K562 (cell line): ENCODE data around the gene POP7. TPM values are rescaled to one million over a fixed set of nuclear protein-coding genes. Genes with fewer than 3 reads are reported as not detected.
A peak's percentile ranks its signal among the peaks of the same experiment; 100 is the strongest.

Experiments
- BMI1 ChIP-seq: fragments of 150-350 bp; IDR thresholded peaks from 2 replicates; pipeline ENCODE4 v1.6.1; 2014; ENCODE audit warnings: low read length
- CREM ChIP-seq: IDR thresholded peaks from 2 replicates; pipeline ENCODE4 v1.6.1; 2014; ENCODE audit warnings: antibody characterized with exemption, low read depth
- ETV6 ChIP-seq, 3 experiments: fragments of 150-350 bp in 1 of 3; sonication (generic) in 1 of 3; formaldehyde crosslinking in 1 of 3; IDR thresholded peaks; 2 replicates each; pipeline versions ENCODE4 v1.6.1 to v1.8.0; 2014 to 2022; ENCODE audit warnings: borderline replicate concordance in 2 of 3, low read depth in 2 of 3, antibody characterized with exemption in 1 of 3, low read length in 1 of 3, mild to moderate bottlenecking in 1 of 3, missing genetic modification reagents in 1 of 3
- HOXB6 ChIP-seq: fragments of 250-450 bp; sonication (Bioruptor Pico); IDR thresholded peaks from 2 replicates; pipeline ENCODE4 v1.5.1; 2022; ENCODE audit warnings: mild to moderate bottlenecking, borderline replicate concordance
- MEF2A ChIP-seq: IDR thresholded peaks from 2 replicates; pipeline ENCODE4 v1.6.1; 2011; ENCODE audit warnings: low read depth, mild to moderate bottlenecking, low read length, moderate library complexity; ENCODE audit not compliant: control insufficient read depth
- MYBL2 ChIP-seq, 2 experiments: fragments of 450-650 bp in 1 of 2; sonication (generic) in 1 of 2; formaldehyde crosslinking in 1 of 2; IDR thresholded peaks; 2 replicates each; pipeline versions ENCODE4 v1.6.1 to v1.8.1; 2017 to 2022; ENCODE audit warnings: borderline replicate concordance in 1 of 2, inconsistent platforms in 1 of 2, low read depth in 1 of 2, mild to moderate bottlenecking in 1 of 2, missing genetic modification reagents in 1 of 2, moderate library complexity in 1 of 2
- NFXL1 ChIP-seq: fragments of 450-650 bp; formaldehyde crosslinking; IDR thresholded peaks from 2 replicates; pipeline ENCODE4 v1.4.0; 2021; ENCODE audit warnings: mild to moderate bottlenecking
- PCBP1 ChIP-seq: fragments of 200-400 bp; formaldehyde crosslinking; IDR thresholded peaks from 2 replicates; pipeline ENCODE4 v1.6.1; 2018; ENCODE audit warnings: mild to moderate bottlenecking, low read depth, low read length; ENCODE audit not compliant: poor library complexity, severe bottlenecking
- POLR2G ChIP-seq: fragments of 200-400 bp; formaldehyde crosslinking; IDR thresholded peaks from 2 replicates; pipeline ENCODE4 v1.6.1; 2017; ENCODE audit warnings: low read depth, mild to moderate bottlenecking, antibody characterized with exemption, low read length, moderate library complexity
- SAP30 ChIP-seq: fragments of 200-600 bp; sonication (generic); IDR thresholded peaks from 2 replicates; pipeline ENCODE4 v1.6.1; 2012; ENCODE audit warnings: borderline replicate concordance, low read depth, mild to moderate bottlenecking, moderate library complexity, low read length, control low read depth, inconsistent platforms; ENCODE audit not compliant: insufficient read depth, poor library complexity, severe bottlenecking
- SIRT6 ChIP-seq: IDR thresholded peaks from one replicate; pipeline ENCODE4 v1.6.1; 2012; ENCODE audit warnings: low read depth, mild to moderate bottlenecking, control low read depth, inconsistent platforms, low read length, moderate library complexity
- ZBTB17 ChIP-seq: fragments of 450-650 bp; formaldehyde crosslinking; IDR thresholded peaks from 2 replicates; pipeline ENCODE4 v1.4.0; 2020; ENCODE audit warnings: mild to moderate bottlenecking
- ZBTB40 ChIP-seq, 2 experiments: fragments of 450-650 bp in 1 of 2; sonication (generic) in 1 of 2; formaldehyde crosslinking in 1 of 2; IDR thresholded peaks; 2 replicates each; pipeline versions ENCODE4 v1.7.1 to v1.9.0; 2016 to 2022; ENCODE audit warnings: inconsistent platforms in 1 of 2, mild to moderate bottlenecking in 1 of 2, missing genetic modification reagents in 1 of 2
- ZBTB9 ChIP-seq: fragments of 450-650 bp; formaldehyde crosslinking; IDR thresholded peaks from 2 replicates; pipeline ENCODE4 v1.4.0; 2020; ENCODE audit warnings: mild to moderate bottlenecking, moderate library complexity
- ZNF274 ChIP-seq: IDR thresholded peaks from 2 replicates; pipeline ENCODE4 v1.6.1; 2011; ENCODE audit warnings: low read depth, mild to moderate bottlenecking, low read length, moderate library complexity, borderline replicate concordance
- polyA plus RNA-seq, 8 experiments: library from polyadenylated mRNA; depleted of rRNA in 4 of 8; stranded (reverse) in 5 of 8; unstranded in 3 of 8; fragments of >200 nt; fragmentation: Nextera tagmentation in 2 of 8; fragmentation: Illumina TruSeq in 1 of 8; extraction: Ambion mirVana in 2 of 8; extraction: Trizol in 1 of 8; gene quantifications; 2 replicates each; pipeline versions ENCODE4 v1.2.1 to v1.2.3, GENCODE V29; 2011 to 2014; ENCODE audit warnings: inconsistent platforms in 1 of 8, missing spikeins in 1 of 8
- total RNA-seq, 7 experiments: library from RNA; depleted of rRNA in 6 of 7; stranded (reverse); fragments of >200 nt in 6 of 7; fragmentation: Illumina TruSeq in 2 of 7; extraction: Trizol in 2 of 7; gene quantifications; 2 replicates each; pipeline versions ENCODE4 v1.2.1 to v1.2.3, GENCODE V29; 2011 to 2021; ENCODE audit warnings: low replicate concordance in 1 of 7

POP7 gene
- total and polyA plus RNA-seq, 9 of the 15 experiments (the other 6 are each of a cell fraction or from before 2014, with no cell fraction given): 11.5 to 163 (median 68.9) TPM

- TF ChIP-seq MEF2A (no peak), ZBTB17 (CRISPR knock-in tag) (no peak), HOXB6 (CRISPR knock-in tag) (no peak), BMI1 (peak; percentile 89), CREM (peak; percentile 55; the same call in 1 of the 2 replicates), PCBP1 (peak; percentile 54), ETV6 (IDR thresholded peaks at IDR 0.05; ENCODE audit: borderline replicate concordance in 1 of 2, low read depth in 2 of 2, low read length in 1 of 2) (peak; percentile 95 to 98), ETV6 (CRISPR knock-in tag; IDR thresholded peaks at IDR 0.05; ENCODE audit: borderline replicate concordance) (no peak), SAP30 (peak; percentile 42), POLR2G (peak; percentile 59; the same call in 1 of the 2 replicates), ZBTB9 (no peak), NFXL1 (no peak), ZBTB40 (IDR thresholded peaks at IDR 0.05) (peak; percentile 80), ZBTB40 (CRISPR knock-in tag; IDR thresholded peaks at IDR 0.05) (no peak), SIRT6 (no peak), ZNF274 (no peak), MYBL2 (IDR thresholded peaks at IDR 0.05; ENCODE audit: low read depth) (no peak), MYBL2 (CRISPR knock-in tag; IDR thresholded peaks at IDR 0.05; ENCODE audit: borderline replicate concordance) (no peak)
These were observed 30.2 kb upstream of the POP7 start (continued) for GRCh38 chr7:100675581-100676350.
